ENCODE results near the gene IRF5. TPM values are rescaled to one million over a fixed set of nuclear protein-coding genes. Genes with fewer than 3 reads are reported as not detected.

The IRF5 gene
- total RNA-seq, 1 experiment from 2014 or later = 0.74 TPM

DNA sequence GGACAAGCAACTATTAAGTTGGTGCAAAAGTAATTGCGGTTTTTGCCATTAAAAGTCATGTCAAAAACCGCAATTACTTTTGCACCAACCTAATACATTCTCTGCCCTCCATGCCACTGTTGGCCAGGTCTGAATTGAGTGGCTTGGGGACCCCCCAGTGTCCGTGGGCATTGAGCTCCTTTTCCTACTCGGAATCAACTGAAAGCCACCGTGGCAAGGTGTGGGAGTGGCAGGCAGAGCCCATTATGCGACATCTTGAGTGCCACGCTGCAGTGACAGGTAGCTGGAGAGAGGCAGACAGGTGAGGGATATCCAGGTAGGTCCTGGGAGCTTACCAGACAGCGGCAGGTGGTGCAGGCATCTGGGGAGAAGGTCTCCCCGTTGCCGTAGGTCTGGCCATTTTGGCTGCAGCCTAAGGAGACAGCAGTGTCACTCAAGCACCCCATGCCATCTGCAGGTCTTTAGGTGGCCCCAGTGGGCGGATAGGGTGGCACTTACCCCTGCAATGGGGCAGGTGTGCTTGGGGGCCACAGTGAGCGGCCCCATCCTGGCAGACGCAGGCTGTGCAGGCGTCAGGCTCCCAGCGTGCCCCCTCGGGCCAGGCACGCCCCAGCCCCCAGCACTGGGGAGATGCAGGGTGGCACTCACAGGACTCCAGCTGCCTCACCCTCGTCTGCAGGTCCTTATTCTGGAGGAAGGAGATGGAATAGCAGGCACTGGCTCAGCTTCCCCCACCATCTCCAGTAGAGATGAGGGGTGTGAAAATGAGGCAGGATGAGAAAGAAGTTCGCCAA lies 30.8 kb upstream of the IRF5 start:
- Histone ChIP-seq H3K9me3 (ENCODE audit: control insufficient read depth, low read depth, low read length) (no peaks in the 10 kb centered on the region), H3K4ac (ENCODE audit: low read depth, low read length) (no peak overlapping the region), H3K27me3 (ENCODE audit: insufficient read depth, low read length) (no peaks in the 10 kb centered on the region), H3K14ac (ENCODE audit: insufficient read depth, low read length) (no peak overlapping the region), H3K4me1 (ENCODE audit: insufficient read depth, low read length) (peaks cover 5% of the 10 kb centered on the region; the same call in 1 of the 2 replicates), H2BK12ac (ENCODE audit: insufficient read length, low read depth, low read length) (no peak overlapping the region), H3K56ac (ENCODE audit: insufficient read length, low read depth, low read length) (no peak overlapping the region), H3K23me2 (ENCODE audit: insufficient read length, low read depth, low read length, poor library complexity, severe bottlenecking) (peaks cover 12% of the 10 kb centered on the region), H2BK120ac (ENCODE audit: low read depth, low read length, poor library complexity, severe bottlenecking) (no peak overlapping the region), H3K9ac (ENCODE audit: extremely low read depth, insufficient read length, low read length) (no peak overlapping the region), H2AK5ac (ENCODE audit: insufficient read length, low read length) (no peak overlapping the region), H4K20me1 (ENCODE audit: control insufficient read depth, insufficient read depth, insufficient read length) (no peaks in the 10 kb centered on the region), H4K5ac (ENCODE audit: insufficient read length, low read depth, low read length) (no peak overlapping the region), H3K79me1 (ENCODE audit: insufficient read depth, low read depth, low read length, poor library complexity, severe bottlenecking) (no peaks in the 10 kb centered on the region), H2BK15ac (ENCODE audit: low read depth, low read length) (no peak overlapping the region), H4K91ac (ENCODE audit: insufficient read length, low read depth, low read length) (no peak overlapping the region), H3K27ac (ENCODE audit: insufficient read length, low read depth, low read length) (no peak overlapping the region), H3K23ac (ENCODE audit: insufficient read length, low read depth, low read length) (no peak overlapping the region), H3K4me2 (ENCODE audit: insufficient read depth, insufficient read length, low read length) (no peak overlapping the region), H4K8ac (replicated peaks; ENCODE audit: insufficient read length, low read depth, low read length) (no peak overlapping the region), H2AFZ (ENCODE audit: low read length) (no peak overlapping the region), H3K79me2 (ENCODE audit: insufficient read depth, low read length) (no peaks in the 10 kb centered on the region), H3K18ac (ENCODE audit: insufficient read length, low read depth, low read length) (no peak overlapping the region), H2BK5ac (ENCODE audit: insufficient read length, low read length) (no peak overlapping the region), H3T11ph (ENCODE audit: low read length) (no peak overlapping the region), H2BK20ac (ENCODE audit: low read depth, low read length, poor library complexity, severe bottlenecking) (no peak overlapping the region)
- no CpG with 5 or more reads among the region's 19 CpGs for WGBS (ENCODE audit: extremely low coverage, insufficient read length, low lambda C conversion rate)
- H3K27me3 Mint-ChIP-seq (ENCODE audit: low read depth) = peaks cover 22% of the 10 kb centered on the region
- peaks cover 25 to 27% of the 10 kb centered on the region in 2 experiments for H3K4me1 Mint-ChIP-seq
- peak; percentile 24 for DNase-seq
- peaks cover 0 to 2% of the 10 kb centered on the region in 2 experiments; a peak in 1 of 5 replicates for H3K9me3 Mint-ChIP-seq
- peaks cover 0 to 13% (median 5%) of the 10 kb centered on the region in 3 experiments; a peak in 5 of 7 replicates for H3K36me3 Mint-ChIP-seq (ENCODE audit: insufficient read depth in 1 of 3, low read depth in 3 of 3)
- TF ChIP-seq CTCF (conservative IDR thresholded peaks at IDR 0.05) = no peak
- no peak overlapping the region for H3K4me3 Mint-ChIP-seq
- H3K27ac Mint-ChIP-seq = no peak overlapping the region

Measured in H9 (cell line).